GM19035 (cell line): ENCODE results near the gene HSD3B7.
"Not testable (repeated sequence)": the region's sequence is repeated elsewhere in the genome, so short reads cannot be mapped to it uniquely, and the experiment has no call there.

ENCODE experiments used
- ATAC-seq: cut with Tn5 transposase; IDR thresholded peaks from one replicate; pipeline ENCODE4 v1.9.1; 2021; ENCODE audit not compliant: unreplicated experiment

The HSD3B7 gene

GRCh38 chr16:30998852-30999761, 14.1 kb downstream of the HSD3B7 start:
- ATAC-seq: no peak

GRCh38 chr16:31000671-31001382, 15.8 kb downstream of the HSD3B7 start:
- no peak for ATAC-seq

DNA sequence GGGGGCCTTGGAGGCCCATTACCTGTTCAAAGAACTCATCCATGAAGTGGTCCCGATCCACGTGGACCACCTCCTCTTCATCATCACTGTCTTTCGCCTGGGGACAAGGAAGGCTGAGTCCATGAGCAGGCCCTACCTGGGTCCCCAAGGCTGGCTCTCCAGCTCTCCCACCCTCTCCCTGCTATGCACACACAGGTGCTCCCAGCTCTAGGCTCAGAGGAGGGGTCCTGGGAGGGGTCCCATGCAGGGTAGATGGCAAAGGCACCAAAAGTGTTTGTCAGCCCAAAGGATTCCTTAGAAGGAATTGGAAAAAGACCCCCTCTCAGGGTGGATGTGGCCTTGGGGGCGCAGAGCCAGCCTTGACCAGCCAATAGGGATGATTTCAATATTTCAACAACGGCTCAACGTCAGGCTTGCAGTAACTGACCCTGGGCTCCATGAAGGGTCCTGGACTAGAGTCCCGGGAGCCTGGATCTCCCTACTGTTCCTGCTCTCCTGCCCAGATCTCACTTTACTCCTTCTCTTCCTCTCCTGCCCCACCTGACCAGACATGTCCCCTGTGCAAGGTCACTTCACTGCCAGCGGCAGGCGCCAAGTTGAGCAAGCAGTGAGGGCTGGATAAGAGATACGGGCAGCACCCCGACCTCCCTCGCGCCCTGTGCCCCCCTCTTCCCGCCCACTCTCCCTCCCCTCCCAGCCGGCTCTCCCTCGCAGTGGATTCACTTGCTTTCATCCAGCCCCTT, 16.7 kb downstream of the HSD3B7 start:
- no peak for ATAC-seq

- no peak for ATAC-seq
These were observed 17.3 kb downstream of the HSD3B7 start for GRCh38 chr16:31002250-31002700.

GRCh38 chr16:31002862-31003341, 17.9 kb downstream of the HSD3B7 start:
- ATAC-seq: no peak

DNA sequence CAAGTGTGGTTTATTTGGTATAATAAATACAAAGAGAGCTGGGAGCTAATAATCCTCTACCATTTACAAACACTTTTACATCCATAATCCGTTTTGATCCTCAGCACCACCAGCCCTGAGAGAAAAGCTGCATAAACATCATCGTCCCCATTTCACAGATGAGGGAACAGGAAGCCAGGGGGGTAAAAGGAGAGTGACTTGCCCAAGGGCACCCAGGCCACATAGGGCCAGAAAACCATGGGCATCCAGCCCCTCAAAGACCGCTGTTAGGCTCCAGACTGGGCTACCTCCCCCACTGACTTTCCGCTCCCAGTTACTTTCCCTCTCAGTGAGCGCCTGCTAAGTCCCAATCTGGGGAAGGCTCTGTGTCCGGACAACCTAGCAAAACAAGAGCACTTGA, 18.7 kb downstream of the HSD3B7 start:
- ATAC-seq: no peak

GRCh38 chr16:31004658-31005057, 19.7 kb downstream of the HSD3B7 start:
- no peak for ATAC-seq

- ATAC-seq: no peak
These were observed 20.5 kb downstream of the HSD3B7 start for GRCh38 chr16:31005350-31006085.

DNA sequence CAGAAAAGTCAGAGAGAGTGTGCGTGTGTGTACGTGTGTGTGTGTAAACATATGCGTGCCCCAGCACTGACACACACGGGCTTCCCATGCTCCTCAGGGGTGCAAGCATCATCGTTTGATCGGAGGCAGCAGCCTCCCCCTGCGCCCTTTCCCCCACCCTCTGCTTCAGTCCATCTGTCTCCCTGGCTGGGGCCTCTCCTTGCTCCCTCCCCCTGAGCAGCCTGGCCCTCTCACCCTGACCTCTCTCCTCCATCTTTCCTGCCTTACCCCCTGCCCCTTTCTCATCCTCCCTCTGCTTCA, 21.0 kb downstream of the HSD3B7 start:
- no peak for ATAC-seq

DNA sequence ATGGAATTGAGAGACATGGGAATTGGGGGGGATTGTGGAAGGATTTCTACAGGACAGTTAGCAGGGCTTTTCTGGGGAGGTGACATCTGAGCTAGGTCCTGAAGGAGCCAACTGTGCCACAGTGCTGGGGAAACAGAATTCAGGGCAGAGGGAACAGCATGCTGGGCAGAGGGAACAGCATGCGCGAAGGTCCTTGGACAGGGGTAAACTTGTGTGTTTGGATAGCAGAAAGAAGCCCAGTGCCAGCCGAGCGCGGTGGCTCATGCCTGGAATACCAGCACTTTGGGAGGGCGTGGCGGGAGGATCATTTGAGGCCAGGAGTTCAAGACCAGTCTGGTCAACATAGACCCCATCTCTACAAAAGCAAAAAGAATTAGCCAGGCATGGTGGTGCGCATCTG, 21.6 kb downstream of the HSD3B7 start:
- no peak for ATAC-seq

DNA sequence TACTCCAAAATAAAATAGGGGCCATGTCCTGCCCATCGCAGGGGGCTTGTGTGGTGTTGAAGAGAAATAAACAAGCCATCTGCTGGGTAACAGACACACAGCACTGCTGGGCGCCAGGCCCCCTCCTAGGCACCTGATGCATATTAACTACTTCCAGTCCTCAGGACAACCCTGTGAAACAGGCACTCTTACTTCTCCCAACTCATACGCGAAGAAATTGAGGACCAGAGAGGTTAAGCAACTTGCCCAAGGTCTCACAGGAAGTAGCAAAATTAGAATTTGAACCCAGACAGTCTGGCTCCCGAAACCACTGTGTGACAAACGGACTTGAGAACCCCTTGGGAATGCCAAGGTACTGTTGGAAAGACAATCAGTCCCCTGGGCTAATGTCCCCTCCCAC, 22.7 kb downstream of the HSD3B7 start:
- ATAC-seq: no peak

- ATAC-seq: no peak
These were observed 23.1 kb downstream of the HSD3B7 start for GRCh38 chr16:31008149-31008548.

DNA sequence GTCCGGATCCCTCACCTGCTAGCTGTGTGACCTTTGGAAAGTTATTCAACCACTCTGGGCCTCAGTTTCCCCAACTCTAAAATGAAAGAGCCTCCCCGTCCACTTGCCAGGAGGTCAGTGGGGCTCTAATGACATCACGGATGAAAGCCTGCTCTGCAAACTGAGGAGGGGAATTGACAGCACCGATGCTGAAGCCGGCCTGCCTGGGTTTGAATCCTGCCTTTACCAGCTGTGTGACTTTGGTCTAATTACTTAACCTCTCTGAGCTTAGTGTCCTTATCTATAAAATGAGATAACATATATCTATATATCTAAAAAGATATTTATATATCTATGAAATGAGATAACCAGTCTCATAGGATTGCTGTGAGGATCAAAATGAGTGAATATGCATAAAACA, 23.5 kb downstream of the HSD3B7 start:
- ATAC-seq: no peak

DNA sequence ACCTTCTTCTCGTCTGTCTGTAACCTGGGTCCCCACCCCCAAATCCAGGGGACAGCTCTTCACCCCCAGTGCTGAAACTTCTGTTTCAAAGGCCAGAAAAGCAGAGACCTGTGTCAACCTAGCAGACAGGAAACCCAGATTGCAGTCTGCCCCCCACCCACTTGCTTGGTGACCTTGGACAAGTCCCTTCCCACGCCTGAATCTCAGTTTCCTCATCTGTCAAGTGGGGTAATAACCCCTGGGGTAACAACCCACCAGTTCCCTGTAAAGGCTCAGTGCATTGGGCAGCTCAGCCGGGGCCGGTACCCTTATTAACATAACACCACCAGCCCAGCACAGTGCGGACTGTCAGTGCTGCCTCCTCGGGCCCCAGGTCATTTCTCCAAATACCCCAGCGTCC, 24.1 kb downstream of the HSD3B7 start:
- no peak for ATAC-seq

DNA sequence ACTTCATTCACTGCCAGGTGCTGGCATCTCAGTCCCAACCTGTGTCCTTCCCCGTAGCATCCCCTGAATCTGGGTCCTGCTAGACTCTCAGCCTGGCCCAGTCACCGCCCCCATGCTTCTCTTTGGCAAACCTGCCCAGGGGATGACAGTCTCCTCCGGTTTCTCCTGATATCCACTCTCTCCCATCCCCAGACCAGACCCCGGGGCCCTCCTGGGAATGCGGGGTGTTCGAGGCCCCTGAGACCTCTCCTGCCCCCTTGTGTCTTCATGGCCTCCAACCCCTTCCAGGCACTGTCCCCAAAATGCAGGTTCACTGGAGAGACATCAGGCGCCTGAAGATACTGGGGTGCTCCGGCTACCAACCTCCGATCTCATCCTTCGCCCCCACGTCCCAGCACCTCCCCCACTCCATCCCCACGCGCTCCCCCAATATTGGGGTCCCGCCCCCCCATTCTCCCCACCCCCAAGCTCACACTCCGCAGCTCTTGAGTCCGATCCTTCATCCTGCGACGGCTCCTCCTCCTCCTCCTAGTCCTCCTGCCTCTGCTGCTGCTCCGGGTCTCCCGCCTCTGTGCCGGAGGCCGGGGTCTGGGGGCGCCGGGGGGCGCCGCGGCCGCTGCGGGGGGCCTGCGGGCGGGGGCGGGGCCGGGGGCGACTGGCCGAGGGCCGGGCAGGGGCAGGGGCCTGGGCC, 25.0 kb downstream of the HSD3B7 start:
- no peak for ATAC-seq

- ATAC-seq: no peak
These were observed 25.7 kb downstream of the HSD3B7 start, which contains the start of gene STX1B for GRCh38 chr16:31010585-31011325. Gene STX1B (minus strand): TSS chr16:31010638. CDS start chr16:31010396, 242 bp downstream.

- ATAC-seq: not testable (repeated sequence)
These were observed 26.8 kb downstream of the HSD3B7 start for GRCh38 chr16:31011815-31012214.

DNA sequence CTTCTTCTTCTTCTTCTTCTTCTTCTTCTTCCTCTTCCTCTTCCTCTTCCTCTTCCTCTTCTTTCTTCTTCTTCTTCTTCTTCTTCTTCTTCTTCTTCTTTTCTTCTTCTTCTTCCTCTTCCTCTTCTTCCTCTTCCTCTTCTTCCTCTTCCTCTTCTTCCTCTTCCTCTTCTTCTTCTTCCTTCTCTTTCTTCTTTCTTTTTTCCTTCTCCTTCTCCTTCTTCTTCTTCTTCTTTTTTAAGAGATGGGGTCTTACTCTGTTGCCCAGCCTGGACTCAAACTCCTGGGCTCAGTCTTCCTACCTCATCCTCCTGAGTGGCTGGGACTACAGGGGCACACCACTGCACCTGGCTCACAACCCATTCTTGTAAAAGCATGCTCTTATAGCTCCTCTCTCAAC, 28.3 kb downstream of the HSD3B7 start:
- ATAC-seq: not testable (repeated sequence)

- no peak for ATAC-seq
These were observed 31.0 kb downstream of the HSD3B7 start for GRCh38 chr16:31016018-31016417.
